GM13977 (cell line): ENCODE data around the gene HRH4.

ENCODE experiments used
- DNase-seq: peaks from one replicate; pipeline ENCODE4 v3.0.0; 2012; ENCODE audit warnings: low spot score
- CTCF ChIP-seq: IDR thresholded peaks from 2 replicates; pipeline ENCODE4 v1.5.1; 2012; ENCODE audit warnings: mild to moderate bottlenecking, control low read depth; ENCODE audit not compliant: insufficient read depth; ENCODE audit errors: extremely low read depth, missing control alignments
- in situ Hi-C: fragments of 300-500 bp; cut with MboI; formaldehyde crosslinking; loops from one replicate; pipeline ENCODE4 v1.12.0; 2022; ENCODE audit warnings: low sequenced_read_pairs, low pct_unique_long_range_greater_than_20kb, mixed read lengths, inconsistent platforms; ENCODE audit not compliant: unreplicated experiment

The HRH4 gene

GRCh38 chr18:24462838-24463775 lies 2.7 kb downstream of the HRH4 start:
- no peak for TF ChIP-seq CTCF
- no peak for DNase-seq
- in situ Hi-C loops = no loop called here

DNA sequence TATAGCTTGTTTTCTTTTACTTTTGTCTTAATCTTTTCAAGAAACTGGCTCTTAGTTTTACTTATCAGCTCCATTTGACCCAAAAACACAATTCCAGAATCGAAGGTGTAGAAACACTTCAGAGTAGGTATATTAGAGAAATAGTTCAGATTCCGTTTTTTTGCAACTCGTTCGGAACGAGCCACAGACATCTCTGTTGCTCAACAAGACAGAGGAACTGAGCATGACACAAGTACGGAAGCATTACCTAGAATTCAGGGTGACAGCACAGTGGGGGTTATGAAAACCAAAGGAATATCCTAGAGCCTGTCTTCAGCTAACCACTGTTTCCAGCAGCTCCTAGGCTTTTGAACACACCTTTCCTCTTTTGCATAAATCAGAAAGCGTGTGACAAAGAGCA lies 5.0 kb downstream of the HRH4 start:
- DNase-seq = no peak
- in situ Hi-C loops = no loop called here
- TF ChIP-seq CTCF = no peak

GRCh38 chr18:24466771-24467170 lies 6.3 kb downstream of the HRH4 start:
- DNase-seq = no peak
- TF ChIP-seq CTCF = no peak
- in situ Hi-C loops = no loop called here

- no peak for TF ChIP-seq CTCF
- no peak for DNase-seq
- in situ Hi-C loops = no loop called here
Observed at GRCh38 chr18:24470022-24470618, 9.7 kb downstream of the HRH4 start.

- in situ Hi-C loops = no loop called here
- no peak for TF ChIP-seq CTCF
- no peak for DNase-seq
Observed at GRCh38 chr18:24470805-24471204, 10.4 kb downstream of the HRH4 start.

DNA sequence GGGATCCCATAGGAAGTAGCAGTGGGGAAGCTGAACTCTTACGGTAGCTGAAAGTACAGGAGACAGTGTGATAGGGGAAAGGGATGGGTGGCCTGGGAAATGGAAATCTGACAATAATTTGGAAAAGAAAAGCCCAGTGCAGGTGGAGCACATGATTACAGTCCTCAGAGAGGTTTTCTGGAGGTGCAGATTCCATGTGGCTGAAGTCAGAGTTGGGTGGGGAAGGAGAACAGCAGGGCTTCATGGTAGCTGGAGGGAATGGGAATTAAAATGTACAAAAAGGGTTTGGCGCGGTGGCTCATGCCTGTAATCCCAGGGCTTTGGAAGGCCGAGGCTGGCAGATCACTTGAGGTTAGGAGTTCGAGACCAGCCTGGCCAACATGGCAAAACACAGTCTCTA lies 12.2 kb downstream of the HRH4 start:
- DNase-seq = no peak
- no peak for TF ChIP-seq CTCF
- in situ Hi-C loops = no loop called here
